HG03442 (cell line): ENCODE results near the gene ZNF860.
"Not testable (repeated sequence)": the region's sequence is repeated elsewhere in the genome, so short reads cannot be mapped to it uniquely, and the experiment has no call there.

Experiments
- ATAC-seq: cut with Tn5 transposase; IDR thresholded peaks from one replicate; pipeline ENCODE4 v1.9.1; 2021; ENCODE audit warnings: mild to moderate bottlenecking, moderate library complexity; ENCODE audit not compliant: unreplicated experiment

Gene ZNF860

GRCh38 chr3:31995026-31995425, 13.5 kb downstream of the ZNF860 start:
- ATAC-seq = not testable (repeated sequence)

- ATAC-seq = peak; percentile 84
Measured at GRCh38 chr3:31996195-31996594, 14.6 kb downstream of the ZNF860 start.

GRCh38 chr3:31997500-31997899, 15.9 kb downstream of the ZNF860 start:
- ATAC-seq = no peak

- peak; percentile 76 for ATAC-seq
Measured at GRCh38 chr3:31999907-32000439, 18.4 kb downstream of the ZNF860 start.

GRCh38 chr3:32000877-32001276, 19.3 kb downstream of the ZNF860 start:
- no peak for ATAC-seq

- no peak for ATAC-seq
Measured at GRCh38 chr3:32002561-32003368, 21.2 kb downstream of the ZNF860 start.

- ATAC-seq = no peak
Measured at GRCh38 chr3:32003380-32003779, 21.8 kb downstream of the ZNF860 start.

- no peak for ATAC-seq
Measured at GRCh38 chr3:32004113-32004765, 22.7 kb downstream of the ZNF860 start.

GRCh38 chr3:32009101-32009500, 27.6 kb downstream of the ZNF860 start:
- no peak for ATAC-seq

GRCh38 chr3:32009957-32010356, 28.4 kb downstream of the ZNF860 start:
- no peak for ATAC-seq

- ATAC-seq = not testable (repeated sequence)
Measured at GRCh38 chr3:32010699-32011098, 29.1 kb downstream of the ZNF860 start.

GRCh38 chr3:32015638-32016037, 34.1 kb downstream of the ZNF860 start:
- not testable (repeated sequence) for ATAC-seq

GRCh38 chr3:32017286-32017685, 35.7 kb downstream of the ZNF860 start:
- ATAC-seq = no peak

GRCh38 chr3:32018757-32019564, 37.4 kb downstream of the ZNF860 start:
- ATAC-seq = peak; percentile 53

GRCh38 chr3:32021155-32021554, 39.6 kb downstream of the ZNF860 start:
- no peak for ATAC-seq

- no peak for ATAC-seq
Measured at GRCh38 chr3:32021748-32022147, 40.2 kb downstream of the ZNF860 start.

GRCh38 chr3:32022947-32023346, 41.4 kb downstream of the ZNF860 start:
- no peak for ATAC-seq

GRCh38 chr3:32026593-32026992, 45.0 kb downstream of the ZNF860 start:
- ATAC-seq = no peak

GRCh38 chr3:32037932-32038267, 56.4 kb downstream of the ZNF860 start:
- ATAC-seq = no peak

- no peak for ATAC-seq
Measured at GRCh38 chr3:32041316-32041715, 59.8 kb downstream of the ZNF860 start.
